Measurements from ENCODE around the gene MAPK8IP2. TPM values are rescaled to one million over a fixed set of nuclear protein-coding genes. Genes with fewer than 3 reads are reported as not detected.

The MAPK8IP2 gene
- 0.13 and 0.17 TPM in 2 replicates for total RNA-seq (2014; rRNA removed)
- 0.19 TPM for polyA plus RNA-seq (2012)

- no peak for DNase-seq (ENCODE audit: low read depth)
Observed at GRCh38 chr22:50600538-50600937, at the start of gene MAPK8IP2. MAPK8IP2 (plus strand) TSS chr22:50600793; CDS start chr22:50600819, 26 bp downstream.

DNA sequence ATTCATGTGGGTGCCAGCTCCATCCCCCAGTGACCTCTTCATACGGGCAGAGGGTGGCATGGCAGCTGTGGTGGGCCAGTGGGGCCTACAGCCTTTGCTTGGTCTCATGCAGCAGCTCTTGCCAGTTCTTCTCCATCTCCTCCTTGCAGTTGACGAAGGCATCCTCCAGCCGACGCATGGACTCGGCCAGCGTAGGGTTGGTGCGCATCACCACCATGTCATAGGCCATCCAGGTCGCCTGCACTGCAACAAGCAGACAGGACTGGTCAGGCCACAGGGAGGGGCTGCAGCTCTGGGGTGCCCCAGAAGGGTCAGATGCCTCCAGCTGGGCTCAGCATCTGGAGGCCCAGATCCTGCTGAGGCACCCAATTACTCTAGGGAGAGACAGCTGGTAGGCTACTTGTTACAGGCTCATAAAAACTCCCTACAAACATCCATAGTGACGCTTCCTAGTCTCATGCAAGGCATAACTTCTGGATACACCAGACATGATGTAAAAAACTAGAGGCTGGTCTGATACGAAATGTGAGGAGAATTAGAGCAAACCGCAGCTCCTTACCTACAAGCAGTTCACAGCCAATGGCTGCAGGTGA is 49.3 kb upstream of the MAPK8IP2 start:
- no peak for DNase-seq (ENCODE audit: low read depth)

DNA sequence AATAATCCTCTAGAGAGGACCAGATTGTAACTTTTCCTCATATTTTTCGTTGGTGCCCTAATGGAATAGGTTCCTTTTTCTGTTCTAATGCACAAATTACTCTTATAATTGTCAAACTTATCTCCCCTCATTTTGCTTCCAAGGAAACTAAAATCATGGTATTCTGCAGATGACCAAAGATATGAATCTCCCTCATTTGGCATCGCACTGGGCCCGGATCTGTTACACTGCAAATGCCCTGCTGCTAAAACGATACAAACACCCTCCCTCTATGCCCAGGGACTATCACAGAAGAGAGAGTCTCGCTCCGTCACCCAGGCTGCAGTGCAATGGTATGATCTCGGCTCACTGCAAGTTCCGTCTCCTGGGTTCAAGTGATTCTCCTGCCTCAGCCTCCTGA is 47.3 kb upstream of the MAPK8IP2 start:
- DNase-seq (ENCODE audit: low read depth): no peak

GRCh38 chr22:50556703-50557102 is 43.9 kb upstream of the MAPK8IP2 start:
- DNase-seq (ENCODE audit: low read depth): no peak

- no peak for DNase-seq (ENCODE audit: low read depth)
Observed at GRCh38 chr22:50560034-50560433, 40.6 kb upstream of the MAPK8IP2 start.

DNA sequence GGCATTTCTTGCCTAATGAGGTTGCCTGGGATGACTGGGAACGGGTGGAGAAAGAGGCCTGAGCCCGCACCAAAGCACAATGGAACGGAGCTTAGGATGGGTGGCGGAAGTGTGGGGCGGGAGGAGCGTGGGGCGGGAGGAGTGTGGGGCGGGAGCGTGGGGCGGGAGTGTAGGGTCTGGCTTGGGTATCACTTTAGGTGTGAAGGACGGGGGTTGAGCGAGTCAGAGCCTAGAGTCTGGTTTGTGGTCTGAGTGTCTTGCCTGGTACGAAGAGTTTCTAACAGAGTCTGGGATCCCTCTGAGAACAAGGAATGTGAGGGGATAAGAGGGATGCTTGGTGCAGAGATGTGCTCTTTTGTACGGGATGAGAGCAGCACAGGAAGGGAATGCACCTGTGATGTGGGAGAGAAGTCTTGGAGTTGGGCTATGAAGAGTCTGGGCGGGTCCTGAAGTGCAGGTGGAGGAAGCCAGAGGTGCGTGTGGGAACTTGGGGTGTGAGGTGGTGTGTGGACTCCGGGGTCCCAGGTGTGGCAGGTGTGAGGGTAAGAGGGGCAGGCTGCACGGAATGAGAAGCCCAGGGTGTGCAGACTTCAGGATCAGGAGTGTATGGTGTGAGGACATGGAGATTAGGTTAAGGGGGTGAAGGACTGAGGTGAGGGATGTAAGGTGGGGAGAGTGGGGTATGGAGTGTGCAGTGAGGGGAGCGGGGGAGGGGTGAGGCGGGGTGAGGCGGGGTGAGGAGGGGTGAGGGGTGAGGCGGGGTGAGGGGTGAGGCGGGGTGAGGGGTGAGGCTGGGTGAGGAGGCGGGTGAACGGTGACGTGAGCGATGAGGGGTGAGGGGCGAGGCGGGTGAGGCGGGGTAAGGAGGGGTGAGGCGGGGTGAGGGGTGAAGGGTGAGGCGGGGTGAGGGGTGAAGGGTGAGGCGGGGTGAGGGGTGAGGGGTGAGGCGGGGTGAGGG is 38.9 kb upstream of the MAPK8IP2 start:
- DNase-seq (ENCODE audit: low read depth): no peak

GRCh38 chr22:50562523-50563412 is 37.8 kb upstream of the MAPK8IP2 start, which contains the start of gene SYCE3:
SYCE3 (minus strand) TSS chr22:50562919; CDS start chr22:50556405, 6,514 bp downstream.
- peak; percentile 84 for DNase-seq (ENCODE audit: low read depth)

DNA sequence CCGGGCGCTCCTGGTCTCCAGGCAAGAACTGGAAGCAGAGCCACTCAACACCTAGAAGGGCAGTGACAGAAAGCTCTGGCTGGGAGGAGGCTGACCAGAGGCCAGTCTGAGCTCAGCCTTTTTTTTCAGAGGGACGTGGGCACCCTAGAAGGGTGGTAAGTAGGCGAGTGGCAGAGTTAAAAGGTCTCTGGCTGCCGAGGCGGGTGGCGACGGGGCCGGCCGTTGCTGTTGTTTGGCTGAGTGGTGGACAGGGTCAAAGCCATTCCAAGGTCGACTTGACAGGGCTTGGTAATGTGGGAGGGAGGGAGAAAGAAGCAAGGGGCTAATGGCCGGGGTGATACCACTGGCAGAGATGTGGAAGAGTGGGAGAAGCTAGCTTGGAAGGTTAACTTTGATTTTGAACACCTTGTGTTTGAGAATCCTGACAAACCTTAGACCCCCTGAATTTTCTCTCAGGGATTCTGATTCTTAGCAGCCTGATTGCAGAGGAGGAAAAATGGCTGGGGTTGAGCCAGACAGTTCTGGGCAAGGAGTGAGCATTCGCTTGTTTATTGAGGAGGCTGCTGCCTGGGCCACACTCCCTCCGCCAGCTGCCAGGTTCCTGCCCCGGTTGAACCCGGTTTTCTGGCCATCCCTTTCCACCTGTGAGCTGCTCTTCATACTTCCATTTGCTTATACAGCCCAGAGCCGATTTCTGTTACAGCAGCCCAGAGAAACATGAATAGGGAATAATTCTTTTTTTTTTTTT is 37.0 kb upstream of the MAPK8IP2 start:
- no peak for DNase-seq (ENCODE audit: low read depth)

DNA sequence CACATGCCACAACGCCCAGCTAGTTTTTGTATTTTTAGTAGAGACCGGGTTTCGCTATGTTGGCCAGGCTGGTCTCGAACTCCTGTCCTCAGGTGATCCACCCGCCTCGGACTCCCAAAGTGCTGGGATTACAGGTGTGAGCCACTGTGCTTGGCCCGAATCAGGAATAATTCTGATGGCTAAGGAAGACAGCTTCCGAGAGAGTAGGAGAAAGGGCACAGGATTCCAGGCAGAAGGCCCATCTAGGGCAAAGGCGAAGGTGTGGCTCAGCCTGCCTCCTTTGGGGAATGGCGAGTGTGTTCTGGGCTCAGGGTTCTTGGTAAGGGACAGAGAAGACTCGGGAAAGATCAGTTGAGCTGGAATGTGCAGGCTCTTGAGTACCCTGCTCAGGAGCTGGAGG is 36.3 kb upstream of the MAPK8IP2 start:
- DNase-seq (ENCODE audit: low read depth): no peak

- no peak for DNase-seq (ENCODE audit: low read depth)
Observed at GRCh38 chr22:50567721-50568252, 32.8 kb upstream of the MAPK8IP2 start.

GRCh38 chr22:50568626-50569025 is 32.0 kb upstream of the MAPK8IP2 start:
- no peak for DNase-seq (ENCODE audit: low read depth)

GRCh38 chr22:50569041-50569459 is 31.5 kb upstream of the MAPK8IP2 start:
- no peak for DNase-seq (ENCODE audit: low read depth)

DNA sequence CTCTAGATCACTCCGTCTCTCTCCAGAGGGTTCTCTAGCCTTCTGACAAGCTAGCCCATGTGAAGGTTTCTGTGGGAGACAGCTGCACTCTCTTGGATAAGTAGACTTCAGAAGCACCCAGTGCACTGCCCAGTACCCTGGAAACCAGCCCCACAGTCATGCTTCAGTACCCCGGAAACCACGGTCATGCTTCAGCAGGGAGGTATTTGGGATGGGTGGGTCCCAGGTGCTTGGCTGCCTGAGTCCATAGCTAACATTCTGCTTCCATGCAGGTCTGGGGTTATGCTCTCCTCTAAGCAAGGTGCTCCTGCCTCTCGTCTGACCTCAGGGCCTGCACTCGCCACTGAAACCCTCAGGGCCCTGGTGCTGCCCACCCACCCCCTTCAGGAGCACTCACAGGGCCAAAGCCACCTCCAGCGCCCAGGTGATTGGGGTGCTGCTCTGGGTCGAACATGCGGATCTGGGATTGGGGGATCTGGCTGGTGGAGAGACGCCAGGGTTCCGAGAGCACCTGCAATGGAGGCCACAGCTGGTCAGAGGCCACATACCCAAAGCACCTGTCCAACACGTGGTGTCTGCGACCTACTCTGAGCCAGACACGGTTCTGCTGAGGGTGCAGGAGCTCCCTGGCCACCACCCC is 30.6 kb upstream of the MAPK8IP2 start:
- no peak for DNase-seq (ENCODE audit: low read depth)

DNA sequence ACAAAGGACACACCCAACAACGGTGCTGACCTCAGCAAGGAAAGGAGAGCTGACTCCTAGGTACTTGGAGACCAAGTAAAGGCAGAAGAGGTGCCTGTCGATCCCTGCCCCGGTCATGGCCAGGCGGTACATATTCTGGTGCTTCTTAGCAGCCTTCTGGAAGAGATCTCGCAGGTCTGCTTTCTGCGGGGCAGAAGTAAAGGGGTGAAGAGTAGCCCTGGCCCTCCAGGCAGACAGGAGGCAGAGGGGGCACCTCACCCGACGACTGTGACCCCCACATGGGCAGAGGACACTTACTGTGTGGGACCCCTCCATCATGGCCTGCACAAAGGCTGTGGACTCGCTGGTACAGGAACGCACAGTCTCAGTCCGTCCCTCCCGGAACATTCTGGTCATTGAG is 29.7 kb upstream of the MAPK8IP2 start:
- no peak for DNase-seq (ENCODE audit: low read depth)

GRCh38 chr22:50571264-50572175 is 29.1 kb upstream of the MAPK8IP2 start:
- no peak for DNase-seq (ENCODE audit: low read depth)

DNA sequence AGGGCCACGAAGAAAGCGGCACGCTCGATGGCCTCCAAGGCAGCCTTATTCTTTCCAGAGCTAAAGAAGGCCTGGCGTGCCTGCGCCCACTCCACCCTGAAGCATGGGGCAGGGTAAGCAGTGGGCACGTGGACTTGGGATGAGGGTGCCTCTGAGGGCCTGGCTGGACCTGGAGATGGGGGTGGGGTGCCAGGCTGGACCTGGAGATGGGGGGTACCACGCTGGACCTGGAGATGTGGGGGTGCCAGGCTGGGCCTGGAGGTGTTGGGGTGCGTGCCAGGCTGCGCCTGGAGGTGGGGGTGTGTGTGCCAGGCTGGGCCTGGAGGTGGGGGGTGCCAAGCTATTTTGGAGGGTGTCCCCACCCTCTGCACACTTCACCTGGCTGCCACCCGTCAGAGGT is 27.6 kb upstream of the MAPK8IP2 start:
- no peak for DNase-seq (ENCODE audit: low read depth)

DNA sequence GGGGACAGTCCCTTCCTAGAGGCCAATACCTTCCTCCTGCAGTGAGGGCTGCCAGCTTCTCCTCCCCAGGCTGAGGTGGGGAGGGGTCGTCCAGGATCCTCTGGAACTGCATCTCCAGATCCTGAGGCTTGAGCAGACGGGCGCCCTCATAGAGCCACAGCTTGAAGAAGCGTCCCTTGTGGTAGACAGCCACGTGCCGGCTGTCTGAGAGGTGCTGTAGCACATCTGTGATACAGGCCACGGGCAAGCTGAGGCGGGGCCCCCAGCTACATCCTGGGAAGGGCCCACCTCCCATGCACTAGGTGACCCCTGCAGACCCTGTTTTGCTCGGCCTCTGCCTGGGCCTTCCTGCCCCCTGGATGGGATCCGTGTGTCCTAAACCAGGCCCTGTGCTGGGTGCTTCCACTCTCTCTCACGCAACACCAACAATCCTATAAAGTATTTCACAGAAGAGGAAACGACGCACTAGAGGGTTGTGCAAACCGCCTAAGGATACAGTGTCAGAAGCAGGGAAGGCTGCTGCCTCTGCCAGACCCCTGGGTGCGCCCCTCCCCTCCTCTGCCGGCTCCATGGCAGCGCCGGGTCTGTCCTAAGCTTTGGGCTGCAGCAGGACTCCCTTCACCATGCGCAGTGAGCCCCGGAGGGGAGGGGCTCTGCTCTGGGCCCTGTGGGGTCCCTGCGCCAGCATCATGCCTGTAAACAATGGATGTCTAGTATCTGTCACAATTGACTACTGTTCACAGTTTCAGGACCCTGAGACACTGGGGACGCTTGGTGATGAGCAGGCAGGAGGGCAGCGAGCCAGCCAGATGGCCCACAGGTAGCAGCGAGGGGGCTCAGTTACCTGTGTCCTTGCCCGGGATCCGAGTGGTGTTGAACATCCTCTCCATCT is 26.9 kb upstream of the MAPK8IP2 start:
- DNase-seq (ENCODE audit: low read depth): no peak

GRCh38 chr22:50574383-50574755 is 26.2 kb upstream of the MAPK8IP2 start:
- no peak for DNase-seq (ENCODE audit: low read depth)

Measured in LHCN-M2 (cell line).